Fibroblast of lung (primary cell): ENCODE measurements around the gene RAB31. TPM values are rescaled to one million over a fixed set of nuclear protein-coding genes. Genes with fewer than 3 reads are reported as not detected.

Source experiments
- DNase-seq, 2 donors: peaks; one replicate each; pipeline versions ENCODE4 v3.0.0 to v3.0.0-alpha.2; 2010; ENCODE audit warnings: low read depth in 2 of 2
- H2AFZ ChIP-seq: 2 replicates; pipeline ENCODE4 v1.5.1; 2012; ENCODE audit warnings: low read length, control low read depth, inconsistent platforms
- H3K27ac ChIP-seq: 2 replicates; pipeline ENCODE4 v1.5.1; 2011; ENCODE audit warnings: low read length, control low read depth; ENCODE audit not compliant: insufficient read depth
- H3K27me3 ChIP-seq: 2 replicates; pipeline ENCODE4 v1.5.1; 2011; ENCODE audit warnings: mild to moderate bottlenecking, low read length; ENCODE audit not compliant: control insufficient read depth, insufficient read depth
- H3K36me3 ChIP-seq: 2 replicates; pipeline ENCODE4 v1.5.1; 2011; ENCODE audit warnings: low read length; ENCODE audit not compliant: control insufficient read depth, insufficient read depth
- H3K4me1 ChIP-seq: 2 replicates; pipeline ENCODE4 v1.5.1; 2011; ENCODE audit warnings: low read length; ENCODE audit not compliant: control insufficient read depth, insufficient read depth; ENCODE audit errors: extremely low read depth
- H3K4me2 ChIP-seq: 2 replicates; pipeline ENCODE4 v1.5.1; 2011; ENCODE audit warnings: low read length, control low read depth; ENCODE audit not compliant: insufficient read depth; ENCODE audit errors: extremely low read depth
- H3K4me3 ChIP-seq, 4 experiments: fragments of 200-600 bp in 1 of 4; sonication (generic) in 1 of 4; replicated peaks in 1 of 4; 2 replicates each; pipeline ENCODE4 v1.5.1; 2011 to 2016; ENCODE audit warnings: low read length in 4 of 4, low read depth in 3 of 4, mild to moderate bottlenecking in 3 of 4, control low read depth in 2 of 4, inconsistent platforms in 1 of 4, mixed read lengths in 1 of 4; ENCODE audit not compliant: insufficient read depth in 1 of 4; ENCODE audit errors: control extremely low read depth in 1 of 4
- H3K79me2 ChIP-seq: 2 replicates; pipeline ENCODE4 v1.5.1; 2012; ENCODE audit warnings: mild to moderate bottlenecking, low read length, inconsistent platforms; ENCODE audit not compliant: control insufficient read depth, insufficient read depth
- H3K9ac ChIP-seq: 2 replicates; pipeline ENCODE4 v1.5.1; 2011; ENCODE audit warnings: mild to moderate bottlenecking, low read length, control low read depth; ENCODE audit not compliant: insufficient read depth
- H3K9me3 ChIP-seq: 2 replicates; pipeline ENCODE4 v1.5.1; 2012; ENCODE audit warnings: low read depth, low read length; ENCODE audit not compliant: control insufficient read depth, insufficient read depth
- H4K20me1 ChIP-seq: 2 replicates; pipeline ENCODE4 v1.5.1; 2011; ENCODE audit warnings: low read length; ENCODE audit not compliant: control insufficient read depth, insufficient read depth; ENCODE audit errors: extremely low read depth
- EZH2 ChIP-seq: IDR thresholded peaks from 2 replicates; pipeline ENCODE4 v1.5.1; 2012; ENCODE audit warnings: low read length, control low read depth, mild to moderate bottlenecking; ENCODE audit errors: missing control alignments
- polyA plus RNA-seq, 2 donors: library from polyadenylated mRNA; depleted of rRNA in 1 of 2; stranded (reverse) in 1 of 2; unstranded in 1 of 2; fragments of >200 nt; gene quantifications; 2 replicates each; pipeline ENCODE4 v1.2.1, GENCODE V29; 2011 to 2012; ENCODE audit warnings: missing spikeins in 1 of 2
- total RNA-seq: library from RNA; depleted of rRNA; stranded (reverse); fragments of >200 nt; gene quantifications from 2 replicates; pipeline ENCODE4 v1.2.1, GENCODE V29; 2014
- TF ChIP-seq, protein P1 (sequence below), 2 donors: IDR thresholded peaks in 1 of 2; conservative IDR thresholded peaks in 1 of 2; 1 replicate in 1 of 2; 2 replicates in 1 of 2; pipeline ENCODE4 v1.5.1; 2011 to 2012; ENCODE audit warnings: low read length in 2 of 2, control low read depth in 1 of 2, inconsistent platforms in 1 of 2, low read depth in 1 of 2, mild to moderate bottlenecking in 1 of 2

Gene RAB31
- total and polyA plus RNA-seq, 2 donors (not counting 1 experiment from before 2014, with no cell fraction given) = 29.6 to 47.1 TPM

- Histone ChIP-seq H3K79me2 (no peaks in the 10 kb centered on the region), H3K9me3 (no peaks in the 10 kb centered on the region), H3K36me3 (no peaks in the 10 kb centered on the region), H3K4me2 (no peak overlapping the region), H3K9ac (no peak overlapping the region), H3K27me3 (no peaks in the 10 kb centered on the region), H3K27ac (no peak overlapping the region), H4K20me1 (no peaks in the 10 kb centered on the region), H2AFZ (no peak overlapping the region), H3K4me1 (no peaks in the 10 kb centered on the region), H3K4me3 (no peak overlapping the region)
- no peak for TF ChIP-seq EZH2
- TF ChIP-seq, protein P1, sequence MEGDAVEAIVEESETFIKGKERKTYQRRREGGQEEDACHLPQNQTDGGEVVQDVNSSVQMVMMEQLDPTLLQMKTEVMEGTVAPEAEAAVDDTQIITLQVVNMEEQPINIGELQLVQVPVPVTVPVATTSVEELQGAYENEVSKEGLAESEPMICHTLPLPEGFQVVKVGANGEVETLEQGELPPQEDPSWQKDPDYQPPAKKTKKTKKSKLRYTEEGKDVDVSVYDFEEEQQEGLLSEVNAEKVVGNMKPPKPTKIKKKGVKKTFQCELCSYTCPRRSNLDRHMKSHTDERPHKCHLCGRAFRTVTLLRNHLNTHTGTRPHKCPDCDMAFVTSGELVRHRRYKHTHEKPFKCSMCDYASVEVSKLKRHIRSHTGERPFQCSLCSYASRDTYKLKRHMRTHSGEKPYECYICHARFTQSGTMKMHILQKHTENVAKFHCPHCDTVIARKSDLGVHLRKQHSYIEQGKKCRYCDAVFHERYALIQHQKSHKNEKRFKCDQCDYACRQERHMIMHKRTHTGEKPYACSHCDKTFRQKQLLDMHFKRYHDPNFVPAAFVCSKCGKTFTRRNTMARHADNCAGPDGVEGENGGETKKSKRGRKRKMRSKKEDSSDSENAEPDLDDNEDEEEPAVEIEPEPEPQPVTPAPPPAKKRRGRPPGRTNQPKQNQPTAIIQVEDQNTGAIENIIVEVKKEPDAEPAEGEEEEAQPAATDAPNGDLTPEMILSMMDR (conservative IDR thresholded peaks at IDR 0.05 in 1 of 2, IDR thresholded peaks at IDR 0.05 in 1 of 2; ENCODE audit: low read depth in 1 of 2, low read length in 2 of 2) = no peak
- peak in 1 of 2 donors; percentile 14 for DNase-seq
Observed at GRCh38 chr18:9861933-9862332, 153.8 kb downstream of the RAB31 start.

GRCh38 chr18:9862686-9863085 is 154.6 kb downstream of the RAB31 start:
- TF ChIP-seq EZH2 = no peak
- TF ChIP-seq, protein P1 (conservative IDR thresholded peaks at IDR 0.05 in 1 of 2, IDR thresholded peaks at IDR 0.05 in 1 of 2; ENCODE audit: low read depth in 1 of 2, low read length in 2 of 2) = no peak
- Histone ChIP-seq H3K79me2 (no peaks in the 10 kb centered on the region), H3K9ac (no peak overlapping the region), H4K20me1 (no peaks in the 10 kb centered on the region), H3K4me2 (no peak overlapping the region), H3K27me3 (no peaks in the 10 kb centered on the region), H3K4me1 (no peaks in the 10 kb centered on the region), H3K36me3 (no peaks in the 10 kb centered on the region), H3K27ac (no peak overlapping the region), H3K4me3 (no peak overlapping the region), H3K9me3 (no peaks in the 10 kb centered on the region), H2AFZ (no peak overlapping the region)
- DNase-seq = no peak

GRCh38 chr18:9863282-9863681 is 155.2 kb downstream of the RAB31 start:
- no peak overlapping the region for H3K27ac ChIP-seq
- no peaks in the 10 kb centered on the region for H3K27me3 ChIP-seq

More at GRCh38 chr18:9863282-9863681, 155.2 kb downstream of the RAB31 start:
- H3K9me3 ChIP-seq = no peaks in the 10 kb centered on the region
- H3K4me3 ChIP-seq = no peak overlapping the region
- no peaks in the 10 kb centered on the region for H3K4me1 ChIP-seq
- no peak overlapping the region for H3K9ac ChIP-seq
- H3K79me2 ChIP-seq = no peaks in the 10 kb centered on the region
- no peak overlapping the region for H2AFZ ChIP-seq
- no peak overlapping the region for H3K4me2 ChIP-seq
- no peak for DNase-seq
- no peak for TF ChIP-seq EZH2
- TF ChIP-seq, protein P1 (conservative IDR thresholded peaks at IDR 0.05 in 1 of 2, IDR thresholded peaks at IDR 0.05 in 1 of 2; ENCODE audit: low read depth in 1 of 2, low read length in 2 of 2) = no peak
- no peaks in the 10 kb centered on the region for H3K36me3 ChIP-seq
- no peaks in the 10 kb centered on the region for H4K20me1 ChIP-seq
